ENCODE results near the gene COPS7B. TPM values are rescaled to one million over a fixed set of nuclear protein-coding genes. Genes with fewer than 3 reads are reported as not detected.

The COPS7B gene
- total RNA-seq, 1 experiment from 2014 or later: 54.6 TPM

DNA sequence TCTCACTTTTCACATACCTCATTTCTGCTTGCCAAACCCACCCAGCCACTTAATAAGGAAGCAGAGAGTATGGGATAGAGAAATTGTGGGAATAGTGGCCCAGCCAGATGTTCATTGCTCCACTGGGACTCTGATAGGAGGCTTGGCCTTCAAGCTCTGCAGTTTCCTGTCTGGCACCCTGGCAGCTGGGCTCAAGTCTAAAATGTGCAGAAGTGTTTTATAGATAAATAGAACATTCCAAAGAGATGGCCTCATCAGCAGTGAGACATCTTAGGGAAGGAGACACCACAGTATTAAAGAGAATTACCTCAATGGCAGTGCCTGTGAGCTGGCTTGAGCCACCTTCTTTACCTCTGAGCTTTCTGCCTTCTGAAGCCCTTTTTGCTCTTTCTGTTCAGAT, 24.7 kb downstream of the COPS7B start:
- Mint-ChIP-seq H3K4me3 (ENCODE audit: low read depth, unreplicated experiment) (no peak overlapping the region), H3K27me3 (ENCODE audit: unreplicated experiment) (no peaks in the 10 kb centered on the region), H3K27ac (ENCODE audit: unreplicated experiment) (no peak overlapping the region), H3K4me1 (ENCODE audit: low read depth, unreplicated experiment) (no peaks in the 10 kb centered on the region), H3K9me3 (ENCODE audit: low read depth, unreplicated experiment) (no peaks in the 10 kb centered on the region), H3K36me3 (ENCODE audit: insufficient read depth, unreplicated experiment) (peaks cover 35% of the 10 kb centered on the region)
- DNase-seq: no peak
- TF ChIP-seq, protein P1, sequence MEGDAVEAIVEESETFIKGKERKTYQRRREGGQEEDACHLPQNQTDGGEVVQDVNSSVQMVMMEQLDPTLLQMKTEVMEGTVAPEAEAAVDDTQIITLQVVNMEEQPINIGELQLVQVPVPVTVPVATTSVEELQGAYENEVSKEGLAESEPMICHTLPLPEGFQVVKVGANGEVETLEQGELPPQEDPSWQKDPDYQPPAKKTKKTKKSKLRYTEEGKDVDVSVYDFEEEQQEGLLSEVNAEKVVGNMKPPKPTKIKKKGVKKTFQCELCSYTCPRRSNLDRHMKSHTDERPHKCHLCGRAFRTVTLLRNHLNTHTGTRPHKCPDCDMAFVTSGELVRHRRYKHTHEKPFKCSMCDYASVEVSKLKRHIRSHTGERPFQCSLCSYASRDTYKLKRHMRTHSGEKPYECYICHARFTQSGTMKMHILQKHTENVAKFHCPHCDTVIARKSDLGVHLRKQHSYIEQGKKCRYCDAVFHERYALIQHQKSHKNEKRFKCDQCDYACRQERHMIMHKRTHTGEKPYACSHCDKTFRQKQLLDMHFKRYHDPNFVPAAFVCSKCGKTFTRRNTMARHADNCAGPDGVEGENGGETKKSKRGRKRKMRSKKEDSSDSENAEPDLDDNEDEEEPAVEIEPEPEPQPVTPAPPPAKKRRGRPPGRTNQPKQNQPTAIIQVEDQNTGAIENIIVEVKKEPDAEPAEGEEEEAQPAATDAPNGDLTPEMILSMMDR (IDR thresholded peaks at IDR 0.05; ENCODE audit: unreplicated experiment): no peak
- no TSS peak for BruUV-seq (replicated peaks)
- CTCF ChIA-PET: no interaction called here
- intact Hi-C loops (cut with micrococcal nuclease; ENCODE audit: unreplicated experiment): no loop called here

GRCh38 chr2:231816327-231817026, 30.2 kb downstream of the COPS7B start:
- Mint-ChIP-seq H3K27ac (ENCODE audit: unreplicated experiment) (no peak overlapping the region), H3K4me3 (ENCODE audit: low read depth, unreplicated experiment) (no peak overlapping the region), H3K4me1 (ENCODE audit: low read depth, unreplicated experiment) (no peaks in the 10 kb centered on the region), H3K36me3 (ENCODE audit: insufficient read depth, unreplicated experiment) (peaks cover 14% of the 10 kb centered on the region), H3K27me3 (ENCODE audit: unreplicated experiment) (peaks cover 19% of the 10 kb centered on the region), H3K9me3 (ENCODE audit: low read depth, unreplicated experiment) (no peaks in the 10 kb centered on the region)
- BruUV-seq (replicated peaks): no TSS peak
- intact Hi-C loops (cut with micrococcal nuclease; ENCODE audit: unreplicated experiment): no loop called here
- DNase-seq: no peak
- TF ChIP-seq, protein P1 (IDR thresholded peaks at IDR 0.05; ENCODE audit: unreplicated experiment): no peak
- CTCF ChIA-PET: no interaction called here

DNA sequence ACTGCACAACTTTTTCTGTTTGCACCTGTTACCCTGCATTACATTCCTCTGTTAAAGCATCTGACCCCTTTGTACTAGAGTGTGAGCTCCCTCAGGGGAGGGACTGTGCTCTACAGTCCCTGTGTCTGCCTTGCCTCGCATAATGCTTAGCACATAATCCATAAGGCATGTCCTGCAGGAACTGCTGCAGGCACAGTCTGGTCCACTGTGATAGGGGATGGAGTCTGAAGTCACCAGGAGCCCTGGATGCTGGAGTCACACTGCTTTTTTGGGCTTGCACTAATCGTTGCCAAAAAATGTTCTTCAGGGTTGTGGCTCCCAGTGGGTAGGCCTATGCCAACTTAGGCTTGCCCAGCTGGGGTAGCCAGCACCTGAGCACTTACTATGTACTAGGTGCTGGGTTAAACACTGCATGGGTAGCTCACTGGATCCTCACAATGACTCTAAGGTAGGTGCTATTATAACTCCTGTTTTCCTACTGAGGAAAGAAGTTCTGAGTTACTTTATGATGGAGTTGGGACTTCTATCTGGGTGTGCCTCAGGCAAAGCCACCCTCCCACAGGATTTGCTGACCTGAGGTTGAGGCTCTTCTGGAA, 33.3 kb downstream of the COPS7B start:
- Mint-ChIP-seq H3K4me3 (ENCODE audit: low read depth, unreplicated experiment) (no peak overlapping the region), H3K27me3 (ENCODE audit: unreplicated experiment) (peaks cover 26% of the 10 kb centered on the region), H3K36me3 (ENCODE audit: insufficient read depth, unreplicated experiment) (peaks cover 5% of the 10 kb centered on the region), H3K27ac (ENCODE audit: unreplicated experiment) (no peak overlapping the region), H3K9me3 (ENCODE audit: low read depth, unreplicated experiment) (no peaks in the 10 kb centered on the region), H3K4me1 (ENCODE audit: low read depth, unreplicated experiment) (no peaks in the 10 kb centered on the region)
- CTCF ChIA-PET: no interaction called here
- intact Hi-C loops (cut with micrococcal nuclease; ENCODE audit: unreplicated experiment): no loop called here
- no TSS peak for BruUV-seq (replicated peaks)
- DNase-seq: no peak
- TF ChIP-seq, protein P1 (IDR thresholded peaks at IDR 0.05; ENCODE audit: unreplicated experiment): no peak

DNA sequence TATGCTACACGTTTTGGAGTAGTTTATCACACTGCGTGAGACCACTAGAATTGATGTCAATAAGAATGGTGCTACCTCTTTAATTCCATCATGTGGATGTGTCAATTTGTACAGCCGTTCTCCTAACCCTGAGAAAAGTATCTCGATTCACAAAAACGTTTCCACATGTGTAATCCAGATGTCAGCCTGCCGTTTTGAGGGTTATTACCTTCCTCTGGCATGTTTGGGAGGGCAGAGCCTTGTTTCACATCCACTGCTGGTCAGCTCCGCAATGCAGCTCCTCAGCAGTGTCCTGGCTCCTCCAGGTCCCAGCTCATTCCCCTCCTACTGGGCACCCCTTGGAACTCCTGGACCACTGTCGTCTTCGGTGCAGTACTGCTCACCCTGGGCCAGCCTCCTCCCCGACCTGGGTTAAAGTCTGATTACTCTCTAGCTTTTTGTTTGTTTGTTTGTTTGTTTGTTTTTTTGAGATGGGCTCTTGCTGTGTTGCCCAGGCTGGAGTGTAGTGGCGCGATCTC, 34.6 kb downstream of the COPS7B start:
- BruUV-seq (replicated peaks): no TSS peak
- Mint-ChIP-seq H3K9me3 (ENCODE audit: low read depth, unreplicated experiment) (no peaks in the 10 kb centered on the region), H3K4me1 (ENCODE audit: low read depth, unreplicated experiment) (no peaks in the 10 kb centered on the region), H3K27me3 (ENCODE audit: unreplicated experiment) (peaks cover 26% of the 10 kb centered on the region), H3K27ac (ENCODE audit: unreplicated experiment) (no peak overlapping the region), H3K4me3 (ENCODE audit: low read depth, unreplicated experiment) (no peak overlapping the region), H3K36me3 (ENCODE audit: insufficient read depth, unreplicated experiment) (no peaks in the 10 kb centered on the region)
- intact Hi-C loops (cut with micrococcal nuclease; ENCODE audit: unreplicated experiment): no loop called here
- no peak for DNase-seq
- TF ChIP-seq, protein P1 (IDR thresholded peaks at IDR 0.05; ENCODE audit: unreplicated experiment): no peak
- CTCF ChIA-PET: no interaction called here

Measured in Calu3 (cell line).